KMS-11 (cell line): Measurements from ENCODE around the gene CD68.

ENCODE experiments used
- H2AFZ ChIP-seq: fragments of 200-600 bp; sonication (generic); 2 replicates; pipeline ENCODE4 v1.6.1; 2016; ENCODE audit warnings: antibody characterized with exemption, mixed run types, low read depth
- H3K27ac ChIP-seq: fragments of 200-600 bp; sonication (generic); 2 replicates; pipeline ENCODE4 v1.6.1; 2016; ENCODE audit warnings: mild to moderate bottlenecking, mixed run types
- H3K27me3 ChIP-seq: fragments of 200-600 bp; sonication (generic); 2 replicates; pipeline ENCODE4 v1.6.1; 2017; ENCODE audit warnings: mild to moderate bottlenecking, low read depth, mixed run types, moderate library complexity; ENCODE audit not compliant: insufficient read depth
- H3K36me3 ChIP-seq: fragments of 200-600 bp; sonication (generic); 2 replicates; pipeline ENCODE4 v1.6.1; 2017; ENCODE audit warnings: mild to moderate bottlenecking, mixed run types; ENCODE audit not compliant: insufficient read depth
- H3K4me1 ChIP-seq: fragments of 200-600 bp; sonication (generic); 2 replicates; pipeline ENCODE4 v1.6.1; 2016; ENCODE audit warnings: mild to moderate bottlenecking, low read depth, mixed run types; ENCODE audit not compliant: poor library complexity, severe bottlenecking
- H3K4me2 ChIP-seq: fragments of 200-600 bp; sonication (generic); 2 replicates; pipeline ENCODE4 v1.7.0; 2016; ENCODE audit warnings: mild to moderate bottlenecking, mixed run types
- H3K4me3 ChIP-seq: fragments of 200-600 bp; sonication (generic); IDR thresholded peaks from 2 replicates; pipeline ENCODE4 v1.6.1; 2017; ENCODE audit warnings: low read depth, low read length, mixed read lengths; ENCODE audit not compliant: insufficient read depth
- H3K79me2 ChIP-seq: fragments of 200-600 bp; sonication (generic); 2 replicates; pipeline ENCODE4 v1.6.1; 2016; ENCODE audit warnings: low read depth, mixed run types; ENCODE audit not compliant: insufficient read depth
- H3K9ac ChIP-seq: fragments of 200-600 bp; sonication (generic); 2 replicates; pipeline ENCODE4 v1.6.1; 2016; ENCODE audit warnings: mild to moderate bottlenecking, mixed run types
- H4K20me1 ChIP-seq: fragments of 200-600 bp; sonication (generic); 2 replicates; pipeline ENCODE4 v1.6.1; 2016; ENCODE audit warnings: mild to moderate bottlenecking, mixed run types; ENCODE audit not compliant: insufficient read depth
- CTCF ChIP-seq: fragments of 200-600 bp; sonication (generic); conservative IDR thresholded peaks from 2 replicates; pipeline ENCODE4 v1.6.1; 2017; ENCODE audit warnings: low read depth, mild to moderate bottlenecking, antibody characterized with exemption, low read length, moderate library complexity, mixed read lengths

CD68 gene, protein sequence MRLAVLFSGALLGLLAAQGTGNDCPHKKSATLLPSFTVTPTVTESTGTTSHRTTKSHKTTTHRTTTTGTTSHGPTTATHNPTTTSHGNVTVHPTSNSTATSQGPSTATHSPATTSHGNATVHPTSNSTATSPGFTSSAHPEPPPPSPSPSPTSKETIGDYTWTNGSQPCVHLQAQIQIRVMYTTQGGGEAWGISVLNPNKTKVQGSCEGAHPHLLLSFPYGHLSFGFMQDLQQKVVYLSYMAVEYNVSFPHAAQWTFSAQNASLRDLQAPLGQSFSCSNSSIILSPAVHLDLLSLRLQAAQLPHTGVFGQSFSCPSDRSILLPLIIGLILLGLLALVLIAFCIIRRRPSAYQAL

DNA sequence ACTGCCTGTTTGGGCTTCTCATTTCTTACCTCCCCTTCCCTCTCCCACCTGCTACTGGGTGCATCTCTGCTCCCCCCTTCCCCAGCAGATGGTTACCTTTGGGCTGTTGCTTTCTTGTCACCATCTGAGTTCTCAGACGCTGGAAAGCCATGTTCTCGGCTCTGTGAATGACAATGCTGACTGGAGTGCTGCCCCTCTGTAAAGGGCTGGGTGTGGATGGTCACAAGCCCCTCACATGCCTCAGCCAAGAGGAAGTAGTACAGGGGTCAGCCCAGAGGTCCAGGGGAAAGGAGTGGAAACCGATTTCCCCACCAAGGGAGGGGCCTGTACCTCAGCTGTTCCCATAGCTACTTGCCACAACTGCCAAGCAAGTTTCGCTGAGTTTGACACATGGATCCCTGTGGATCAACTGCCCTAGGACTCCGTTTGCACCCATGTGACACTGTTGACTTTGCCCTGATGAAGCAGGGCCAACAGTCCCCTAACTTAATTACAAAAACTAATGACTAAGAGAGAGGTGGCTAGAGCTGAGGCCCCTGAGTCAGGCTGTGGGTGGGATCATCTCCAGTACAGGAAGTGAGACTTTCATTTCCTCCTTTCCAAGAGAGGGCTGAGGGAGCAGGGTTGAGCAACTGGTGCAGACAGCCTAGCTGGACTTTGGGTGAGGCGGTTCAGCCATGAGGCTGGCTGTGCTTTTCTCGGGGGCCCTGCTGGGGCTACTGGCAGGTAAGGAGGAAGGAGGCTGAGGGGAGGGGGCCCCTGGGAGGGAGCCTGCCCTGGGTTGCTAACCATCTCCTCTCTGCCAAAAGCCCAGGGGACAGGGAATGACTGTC lies at the start of gene CD68:
TSS of gene CD68 (plus strand) at position 638 of the 833 bp plus-strand sequence. CDS start at position 678, 40 bp downstream.
- H3K4me1 ChIP-seq, result peaks cover 22% of the 10 kb centered on the region
- H4K20me1 ChIP-seq, result no peaks in the 10 kb centered on the region
- no peak within 1 kb of the TSS for H3K9ac ChIP-seq

GRCh38 chr17:7530023-7530900 lies 49.2 kb upstream of the CD68 start:
- no peak overlapping the region for H3K4me3 ChIP-seq
- no peaks in the 10 kb centered on the region for H3K4me1 ChIP-seq
- no peaks in the 10 kb centered on the region for H4K20me1 ChIP-seq
- H3K4me2 ChIP-seq, result no peak overlapping the region
- H3K27me3 ChIP-seq, result no peaks in the 10 kb centered on the region
- no peak for TF ChIP-seq CTCF
- H2AFZ ChIP-seq, result no peak overlapping the region
- no peak overlapping the region for H3K9ac ChIP-seq
- no peaks in the 10 kb centered on the region for H3K79me2 ChIP-seq
- no peaks in the 10 kb centered on the region for H3K36me3 ChIP-seq
- no peak overlapping the region for H3K27ac ChIP-seq

More for the DNA sequence above, at the start of gene CD68:
- no peaks in the 10 kb centered on the region for H3K27me3 ChIP-seq
- no peak within 1 kb of the TSS for H2AFZ ChIP-seq
- H3K27ac ChIP-seq, result peak within 1 kb of the TSS; percentile 46; the same call in 1 of the 2 replicates
- H3K79me2 ChIP-seq, result peaks cover 17% of the 10 kb centered on the region
- no peaks in the 10 kb centered on the region for H3K36me3 ChIP-seq
- no peak within 1 kb of the TSS for H3K4me3 ChIP-seq
- no peak within 1 kb of the TSS for H3K4me2 ChIP-seq
- TF ChIP-seq CTCF, result no peak

GRCh38 chr17:7538050-7538449 lies 41.4 kb upstream of the CD68 start:
- Histone ChIP-seq H3K36me3 (no peaks in the 10 kb centered on the region), H3K4me2 (no peak overlapping the region), H3K4me3 (no peak overlapping the region), H3K27ac (no peak overlapping the region), H4K20me1 (no peaks in the 10 kb centered on the region), H2AFZ (no peak overlapping the region), H3K27me3 (no peaks in the 10 kb centered on the region), H3K79me2 (no peaks in the 10 kb centered on the region), H3K9ac (no peak overlapping the region), H3K4me1 (no peaks in the 10 kb centered on the region)
- TF ChIP-seq CTCF, result no peak

DNA sequence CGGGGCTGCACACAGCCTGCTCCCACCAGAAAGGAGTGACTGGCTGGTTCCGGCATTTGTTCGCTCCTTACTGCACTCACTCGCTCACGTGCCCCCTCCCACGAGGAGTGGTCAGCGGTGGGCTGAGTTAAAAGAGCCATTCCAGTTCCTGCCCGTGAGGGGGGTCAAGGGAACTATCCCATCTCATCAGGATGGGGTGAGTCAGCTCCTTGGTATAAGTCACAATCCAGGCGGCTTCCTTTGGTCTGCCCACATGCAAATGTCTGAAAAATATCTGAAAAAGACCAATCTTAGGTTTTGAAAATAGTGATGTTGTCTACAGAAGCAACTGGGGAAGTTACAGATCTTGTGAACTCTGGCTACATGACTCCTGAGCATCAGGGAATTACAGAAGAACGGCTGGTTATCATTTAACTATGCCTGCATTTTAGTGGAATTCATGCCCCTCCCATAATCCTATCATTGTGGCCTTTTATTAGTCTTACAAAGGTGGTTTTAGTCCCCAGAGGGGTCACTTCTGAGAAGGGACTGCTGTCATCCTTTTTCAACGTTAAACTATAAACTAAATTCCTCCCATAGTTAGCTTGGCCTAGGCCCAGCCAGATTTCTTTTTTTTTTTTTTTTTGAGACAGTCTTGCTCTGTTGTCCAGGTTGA lies 40.4 kb upstream of the CD68 start:
- TF ChIP-seq CTCF, result no peak
- Histone ChIP-seq H3K9ac (no peak overlapping the region), H3K4me2 (no peak overlapping the region), H3K27me3 (no peaks in the 10 kb centered on the region), H3K4me3 (no peak overlapping the region), H3K79me2 (no peaks in the 10 kb centered on the region), H3K36me3 (no peaks in the 10 kb centered on the region), H2AFZ (no peak overlapping the region), H4K20me1 (no peaks in the 10 kb centered on the region), H3K4me1 (no peaks in the 10 kb centered on the region), H3K27ac (no peak overlapping the region)
